SK-N-MC (cell line): ENCODE measurements around the gene IFT27.

ENCODE experiments used
- EZH2 ChIP-seq: fragments of 200-600 bp; sonication (generic); IDR thresholded peaks from one replicate; pipeline ENCODE4 v1.6.1; 2017; ENCODE audit warnings: antibody characterized with exemption
- FOXP2 ChIP-seq: optimal IDR thresholded peaks from 2 replicates; pipeline ENCODE3; 2011; ENCODE audit warnings: mild to moderate bottlenecking, moderate library complexity; ENCODE audit not compliant: insufficient read depth; ENCODE audit errors: extremely low read length, control extremely low read depth
- POLR2AphosphoS5 ChIP-seq: IDR thresholded peaks from 2 replicates; pipeline ENCODE4 v1.6.1; 2012; ENCODE audit warnings: mild to moderate bottlenecking, low read depth, low read length, borderline replicate concordance

GRCh38 chr22:36729321-36729720 is 46.6 kb downstream of the IFT27 start:
- no peak for TF ChIP-seq FOXP2
- no peak for TF ChIP-seq EZH2
- no peak for TF ChIP-seq POLR2AphosphoS5
